GM10266 (cell line): ENCODE data around the gene ZNF644.

ENCODE experiments used
- DNase-seq: peaks from one replicate; pipeline ENCODE4 v3.0.0; 2012; ENCODE audit errors: extremely low spot score
- TF ChIP-seq, protein P1 (sequence below): IDR thresholded peaks from 2 replicates; pipeline ENCODE4 v1.5.1; 2012; ENCODE audit warnings: mild to moderate bottlenecking, low read depth; ENCODE audit not compliant: control insufficient read depth, insufficient read depth; ENCODE audit errors: missing control alignments

ZNF644 gene

DNA sequence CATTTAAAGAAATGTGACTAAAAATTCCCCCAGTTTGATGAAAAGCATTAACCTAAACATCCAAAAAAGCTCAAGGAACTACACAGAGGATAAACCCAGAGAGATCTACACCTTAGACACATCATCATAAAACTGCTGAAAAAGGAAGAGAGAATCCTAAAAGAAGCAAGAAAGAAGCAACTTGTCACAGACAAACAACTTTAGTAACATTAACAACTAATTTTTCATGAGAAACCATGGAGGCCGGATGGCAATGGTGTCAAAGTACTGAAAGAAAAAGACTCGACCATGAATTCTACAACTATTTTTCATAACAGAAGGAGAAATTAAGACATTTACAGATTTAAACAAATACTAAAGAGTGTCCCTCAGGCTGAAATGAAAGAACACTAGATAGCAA, 17.7 kb downstream of the ZNF644 start:
- DNase-seq, result no peak
- TF ChIP-seq, protein P1, sequence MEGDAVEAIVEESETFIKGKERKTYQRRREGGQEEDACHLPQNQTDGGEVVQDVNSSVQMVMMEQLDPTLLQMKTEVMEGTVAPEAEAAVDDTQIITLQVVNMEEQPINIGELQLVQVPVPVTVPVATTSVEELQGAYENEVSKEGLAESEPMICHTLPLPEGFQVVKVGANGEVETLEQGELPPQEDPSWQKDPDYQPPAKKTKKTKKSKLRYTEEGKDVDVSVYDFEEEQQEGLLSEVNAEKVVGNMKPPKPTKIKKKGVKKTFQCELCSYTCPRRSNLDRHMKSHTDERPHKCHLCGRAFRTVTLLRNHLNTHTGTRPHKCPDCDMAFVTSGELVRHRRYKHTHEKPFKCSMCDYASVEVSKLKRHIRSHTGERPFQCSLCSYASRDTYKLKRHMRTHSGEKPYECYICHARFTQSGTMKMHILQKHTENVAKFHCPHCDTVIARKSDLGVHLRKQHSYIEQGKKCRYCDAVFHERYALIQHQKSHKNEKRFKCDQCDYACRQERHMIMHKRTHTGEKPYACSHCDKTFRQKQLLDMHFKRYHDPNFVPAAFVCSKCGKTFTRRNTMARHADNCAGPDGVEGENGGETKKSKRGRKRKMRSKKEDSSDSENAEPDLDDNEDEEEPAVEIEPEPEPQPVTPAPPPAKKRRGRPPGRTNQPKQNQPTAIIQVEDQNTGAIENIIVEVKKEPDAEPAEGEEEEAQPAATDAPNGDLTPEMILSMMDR, result no peak

DNA sequence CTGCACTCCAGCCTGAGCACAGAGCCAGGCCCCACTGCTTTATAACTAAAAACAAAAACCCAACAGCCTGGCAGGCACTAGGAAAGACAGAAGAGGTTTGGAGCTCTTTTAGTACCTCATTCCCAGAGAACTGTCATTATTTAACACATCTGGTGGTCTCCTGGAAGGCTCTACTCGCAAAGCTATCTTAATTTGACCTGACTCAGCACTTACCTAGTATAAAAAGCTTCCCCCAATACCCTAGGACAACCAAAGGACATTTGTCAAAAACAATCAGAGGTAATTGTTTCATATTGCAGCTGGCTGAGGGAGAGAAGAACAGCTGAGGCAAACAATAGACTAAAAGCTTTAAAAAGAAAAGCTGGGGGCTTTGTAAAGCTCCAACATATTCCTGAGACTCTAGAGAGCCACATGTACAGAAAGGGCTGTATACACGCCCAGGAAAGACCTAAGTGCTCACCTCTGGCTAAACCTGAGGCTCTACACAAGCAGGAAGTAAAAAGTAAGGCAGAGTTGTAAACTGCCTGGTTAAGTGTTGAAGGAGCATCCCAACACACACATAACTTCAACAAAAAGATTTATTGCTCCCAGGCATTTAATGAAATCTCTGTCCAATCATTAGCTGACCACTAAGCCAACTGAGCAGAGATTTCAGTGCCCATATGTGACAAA, 25.0 kb downstream of the ZNF644 start:
- TF ChIP-seq, protein P1, result no peak
- no peak for DNase-seq

DNA sequence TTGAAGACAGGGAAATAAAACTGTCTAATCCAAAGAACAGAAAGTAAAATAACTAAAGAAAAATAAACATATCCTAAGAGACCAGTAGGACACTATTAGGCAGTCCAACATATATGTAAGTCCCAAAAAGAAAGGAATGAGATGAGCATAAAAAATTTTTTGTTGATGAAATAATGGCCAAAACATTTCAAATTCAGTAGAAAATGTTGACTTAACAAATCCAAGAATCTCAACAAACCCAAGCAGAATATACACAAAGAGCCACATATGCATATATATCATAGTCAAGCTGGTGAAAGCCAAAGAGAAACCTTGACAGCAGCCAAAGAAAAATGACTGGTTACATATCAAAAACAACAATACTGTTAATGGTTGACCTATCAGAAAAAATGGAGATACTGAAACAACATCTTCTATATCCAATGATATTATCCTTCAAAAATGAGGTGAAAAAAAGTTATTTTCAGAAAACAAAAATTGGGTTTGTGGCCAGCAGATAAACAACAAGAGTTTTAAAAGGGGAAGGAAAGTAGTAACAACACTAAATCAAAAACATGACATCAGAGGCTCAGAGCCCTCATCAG, 26.4 kb downstream of the ZNF644 start:
- no peak for DNase-seq
- TF ChIP-seq, protein P1, result no peak

DNA sequence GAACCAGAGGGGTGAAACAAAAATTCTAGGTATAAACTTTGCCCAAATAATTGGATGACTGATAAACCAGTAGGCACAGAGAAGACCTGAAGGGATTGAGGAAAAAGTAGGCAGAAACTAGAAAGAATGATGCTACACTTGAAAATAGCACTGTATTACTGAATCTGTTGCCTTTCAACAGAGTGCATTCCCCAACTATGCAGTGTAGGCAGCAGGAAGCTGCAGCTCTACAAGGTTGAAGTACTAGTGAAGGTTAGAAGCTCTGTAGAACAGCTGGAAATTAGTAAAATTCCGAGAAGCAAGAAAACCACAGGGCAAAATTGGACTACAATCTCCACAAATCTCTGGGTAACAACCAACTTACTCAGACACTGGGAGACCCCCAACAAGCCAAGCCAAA, 27.4 kb downstream of the ZNF644 start:
- no peak for DNase-seq
- TF ChIP-seq, protein P1, result no peak

DNA sequence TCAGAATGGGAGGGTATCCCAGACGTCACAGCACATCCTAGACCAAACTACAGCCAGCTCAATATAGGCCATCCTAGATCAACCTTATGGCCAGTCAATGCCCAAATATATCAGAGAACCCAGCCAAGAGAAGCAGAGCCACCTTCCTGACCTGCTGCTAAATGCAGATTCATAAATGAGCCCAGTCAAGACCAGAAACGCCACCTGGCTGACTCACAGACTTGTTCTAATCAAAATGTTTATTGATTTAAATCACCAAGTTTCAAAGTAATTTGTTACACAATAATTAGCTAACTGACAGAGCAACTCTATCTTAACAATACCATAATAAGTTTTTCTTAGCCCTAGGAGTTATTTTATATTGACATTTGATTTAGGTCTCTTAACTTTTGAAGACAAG, 28.6 kb downstream of the ZNF644 start:
- TF ChIP-seq, protein P1, result no peak
- no peak for DNase-seq

DNA sequence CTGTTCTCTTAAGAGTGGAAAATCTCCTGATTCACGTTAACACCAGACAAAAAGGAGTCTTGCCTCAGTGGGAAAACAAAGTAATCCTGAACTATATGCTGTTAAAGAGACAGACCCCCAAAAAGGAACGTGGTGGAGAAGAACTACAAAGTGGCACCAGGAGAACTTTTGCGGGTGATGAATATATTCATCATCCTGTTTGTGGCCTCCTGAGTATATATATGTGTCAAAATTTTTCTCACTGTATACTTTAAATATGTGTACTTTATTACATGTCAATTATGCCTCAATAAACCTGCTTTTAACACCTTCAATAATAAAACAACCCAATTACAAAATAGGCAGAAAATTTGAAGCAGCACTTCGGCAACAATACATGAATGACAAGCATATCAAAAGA, 31.1 kb downstream of the ZNF644 start:
- no peak for DNase-seq

DNA sequence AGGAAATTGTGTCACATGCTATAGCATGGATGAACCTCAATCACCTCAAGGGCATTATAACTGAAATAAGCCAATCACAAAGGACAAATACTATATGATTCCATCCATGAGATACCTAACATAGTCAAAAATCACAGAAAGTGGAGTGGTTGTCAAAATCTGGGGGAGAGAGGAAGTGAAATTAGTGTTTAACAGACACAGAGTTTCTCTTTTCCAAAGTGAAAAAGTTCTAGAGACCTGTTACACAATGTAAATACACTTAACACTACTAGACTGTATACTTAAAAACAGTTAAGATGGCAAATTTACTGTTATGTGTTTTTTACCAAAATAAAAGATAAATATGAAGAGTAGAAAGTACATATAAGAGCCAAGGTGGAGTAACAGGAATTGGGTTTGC, 31.8 kb downstream of the ZNF644 start:
- DNase-seq, result no peak
- TF ChIP-seq, protein P1, result no peak

More for the DNA sequence above, 31.1 kb downstream of the ZNF644 start:
- TF ChIP-seq, protein P1, result no peak
